SJSA1 (cell line): ENCODE measurements around the gene INO80C. TPM values are rescaled to one million over a fixed set of nuclear protein-coding genes. Genes with fewer than 3 reads are reported as not detected.

Experiments
- DNase-seq, 2 experiments: peaks; one replicate each; pipeline ENCODE4 v3.0.0-alpha.2; 2015 to 2020; ENCODE audit warnings: low spot score in 2 of 2, low read depth in 1 of 2
- H3K27ac ChIP-seq: fragments of 250-450 bp; sonication (Bioruptor Pico); 2 replicates; pipeline ENCODE4 v1.5.1; 2020; ENCODE audit warnings: mild to moderate bottlenecking, moderate library complexity
- H3K27me3 ChIP-seq: fragments of 250-450 bp; sonication (Bioruptor Pico); replicated peaks from 2 replicates; pipeline ENCODE4 v1.5.1; 2020; ENCODE audit warnings: mild to moderate bottlenecking, moderate library complexity
- H3K36me3 ChIP-seq: fragments of 250-450 bp; sonication (Bioruptor Pico); 2 replicates; pipeline ENCODE4 v1.5.1; 2020; ENCODE audit warnings: mild to moderate bottlenecking
- H3K4me1 ChIP-seq: fragments of 250-450 bp; sonication (Bioruptor Pico); replicated peaks from 2 replicates; pipeline ENCODE4 v1.6.1; 2021; ENCODE audit warnings: mild to moderate bottlenecking
- H3K4me3 ChIP-seq: fragments of 250-450 bp; sonication (Bioruptor Pico); 2 replicates; pipeline ENCODE4 v1.5.1; 2020; ENCODE audit warnings: mild to moderate bottlenecking
- H3K9me3 ChIP-seq: fragments of 250-450 bp; sonication (Bioruptor Pico); replicated peaks from 2 replicates; pipeline ENCODE4 v1.5.1; 2020; ENCODE audit warnings: mild to moderate bottlenecking
- total RNA-seq: library from RNA; depleted of rRNA; stranded (reverse); fragments of >200 nt; shearing (Covaris generic); gene quantifications from 2 replicates; pipeline ENCODE4 v1.2.3, GENCODE V29; 2014

Gene INO80C
- total RNA-seq, 1 experiment from 2014 or later: 5.7 TPM

DNA sequence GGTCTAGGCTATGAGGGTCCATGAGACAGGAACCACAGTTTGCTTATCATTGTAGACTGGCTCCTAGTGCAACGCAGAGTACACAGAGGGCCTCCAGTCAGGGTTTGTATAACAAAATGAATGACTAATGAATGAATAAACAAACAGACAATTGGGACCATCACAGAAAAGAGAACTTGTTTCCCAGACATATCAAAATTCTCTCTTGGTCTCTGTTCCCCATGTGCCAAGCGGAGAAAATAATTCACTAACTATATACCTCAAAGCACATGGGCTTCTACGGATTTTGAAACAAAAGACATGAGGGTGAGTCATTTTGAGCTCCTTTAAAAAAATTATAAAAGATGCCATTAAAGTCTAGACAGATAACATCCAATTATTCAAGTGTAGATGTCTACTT is 28.0 kb downstream of the INO80C start:
- peak; percentile 62 to 68 for DNase-seq
- Histone ChIP-seq H3K4me1 (peaks cover 18% of the 10 kb centered on the region), H3K36me3 (no peaks in the 10 kb centered on the region), H3K9me3 (no peaks in the 10 kb centered on the region), H3K27ac (0 out of 2 replicates have a peak overlapping the region, but pooled peaks have one; percentile 2), H3K27me3 (no peaks in the 10 kb centered on the region), H3K4me3 (no peak overlapping the region)

DNA sequence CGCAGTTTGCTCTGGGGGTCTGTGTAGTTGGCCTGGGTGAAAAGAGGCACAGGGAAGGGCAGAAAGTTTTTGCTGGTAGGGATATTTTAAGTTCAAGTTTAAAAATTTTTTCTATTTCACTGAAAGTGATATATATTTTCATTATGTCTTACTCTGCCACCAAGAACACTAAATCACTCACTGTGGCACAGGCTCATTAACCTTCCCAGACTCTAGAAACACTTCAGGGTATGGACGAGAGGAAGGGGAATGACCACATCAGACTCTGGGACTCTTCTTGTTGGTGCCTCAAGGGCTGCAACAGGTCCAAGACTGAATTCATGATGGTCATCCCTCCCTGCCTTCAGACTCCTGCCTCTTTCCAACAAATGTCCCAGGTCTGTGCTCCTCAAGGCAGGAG is 29.0 kb downstream of the INO80C start:
- no peaks in the 10 kb centered on the region for H3K9me3 ChIP-seq
- no peak overlapping the region for H3K27ac ChIP-seq
- peaks cover 18% of the 10 kb centered on the region for H3K4me1 ChIP-seq
- H3K36me3 ChIP-seq: no peaks in the 10 kb centered on the region
- H3K4me3 ChIP-seq: no peak overlapping the region
- H3K27me3 ChIP-seq: no peaks in the 10 kb centered on the region
- no peak for DNase-seq

DNA sequence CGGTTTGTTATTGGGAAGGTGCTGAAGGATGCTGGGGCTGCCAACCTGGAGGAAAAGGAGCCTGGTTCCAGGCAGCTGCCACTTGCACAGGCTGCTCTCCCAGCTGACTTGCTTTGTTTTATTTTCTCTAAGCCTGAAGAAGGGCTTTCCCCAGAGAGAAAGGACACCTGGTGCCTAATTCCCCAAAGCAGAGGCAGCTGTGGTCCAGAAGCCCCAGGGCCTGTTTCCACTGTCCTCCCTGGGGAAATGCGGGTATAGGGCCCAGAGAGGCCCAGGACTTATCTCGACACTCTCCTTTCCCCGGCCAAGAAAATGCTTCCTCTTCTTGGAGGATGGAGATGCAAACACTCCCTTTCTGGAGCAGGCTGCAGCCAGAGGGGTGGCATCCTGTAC is 30.1 kb downstream of the INO80C start:
- Histone ChIP-seq H3K27ac (no peak overlapping the region), H3K4me1 (peaks cover 18% of the 10 kb centered on the region), H3K27me3 (no peaks in the 10 kb centered on the region), H3K9me3 (no peaks in the 10 kb centered on the region), H3K36me3 (no peaks in the 10 kb centered on the region), H3K4me3 (no peak overlapping the region)
- DNase-seq: no peak

DNA sequence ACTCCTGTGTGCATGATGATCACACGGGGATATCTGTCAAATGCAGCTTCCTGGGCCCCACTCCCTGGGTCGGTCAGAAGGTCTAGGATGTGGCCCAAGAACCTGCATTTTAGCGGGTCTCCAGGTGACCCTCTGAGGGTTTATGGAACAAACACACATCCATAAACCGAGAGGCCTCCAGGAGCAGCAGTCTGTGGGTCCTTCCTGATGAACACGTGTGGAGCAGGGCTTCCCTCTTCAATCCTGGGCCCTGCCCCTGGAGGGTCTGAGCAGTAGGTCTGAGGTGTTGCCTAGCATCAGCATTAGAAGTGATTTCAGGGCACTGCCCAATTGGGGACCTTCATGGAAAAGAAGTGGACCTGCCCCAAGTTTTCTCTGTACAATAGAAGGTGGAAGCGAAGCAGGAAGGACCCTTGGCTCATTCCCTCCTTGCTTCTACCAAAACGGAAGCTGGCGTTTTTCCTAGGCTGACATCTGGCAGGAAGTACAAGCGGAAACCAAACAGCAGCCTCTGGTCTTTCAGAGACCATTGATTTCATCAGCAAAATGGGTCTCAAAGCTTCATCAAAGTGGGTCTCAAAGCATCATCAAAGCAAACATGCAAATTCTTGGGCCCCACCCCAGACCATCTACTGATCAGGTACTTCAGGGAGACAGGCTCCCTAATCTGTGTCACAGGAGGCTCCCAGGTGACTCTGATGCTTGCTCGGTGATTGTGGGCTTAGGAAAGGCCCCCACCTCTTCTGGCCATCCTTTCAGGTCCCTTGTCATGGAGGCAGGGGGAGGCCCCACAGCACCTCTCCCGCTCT is 30.7 kb downstream of the INO80C start:
- Histone ChIP-seq H3K4me1 (peaks cover 24% of the 10 kb centered on the region), H3K9me3 (no peaks in the 10 kb centered on the region), H3K4me3 (no peak overlapping the region), H3K27me3 (no peaks in the 10 kb centered on the region), H3K27ac (no peak overlapping the region), H3K36me3 (no peaks in the 10 kb centered on the region)
- DNase-seq: no peak

DNA sequence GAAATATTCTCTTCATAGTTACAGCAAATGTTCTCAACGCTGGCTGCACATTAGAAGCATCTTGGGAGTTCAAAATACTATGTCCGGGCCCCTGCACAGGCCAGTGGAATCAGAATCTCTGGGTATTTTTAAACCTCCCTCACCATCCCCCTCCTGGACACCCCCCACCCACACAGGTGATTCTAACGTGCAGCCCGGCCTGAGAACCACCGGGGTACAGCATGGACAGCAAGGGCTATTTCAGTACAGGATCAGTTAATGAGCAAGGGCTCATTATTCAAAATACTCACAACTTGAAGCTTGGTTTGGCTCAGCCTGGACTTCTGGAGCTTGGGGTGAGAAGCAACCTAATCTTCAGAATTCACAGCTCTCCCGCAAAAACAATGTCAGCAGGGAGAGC is 31.4 kb downstream of the INO80C start:
- Histone ChIP-seq H3K27ac (no peak overlapping the region), H3K4me3 (no peak overlapping the region)

DNA sequence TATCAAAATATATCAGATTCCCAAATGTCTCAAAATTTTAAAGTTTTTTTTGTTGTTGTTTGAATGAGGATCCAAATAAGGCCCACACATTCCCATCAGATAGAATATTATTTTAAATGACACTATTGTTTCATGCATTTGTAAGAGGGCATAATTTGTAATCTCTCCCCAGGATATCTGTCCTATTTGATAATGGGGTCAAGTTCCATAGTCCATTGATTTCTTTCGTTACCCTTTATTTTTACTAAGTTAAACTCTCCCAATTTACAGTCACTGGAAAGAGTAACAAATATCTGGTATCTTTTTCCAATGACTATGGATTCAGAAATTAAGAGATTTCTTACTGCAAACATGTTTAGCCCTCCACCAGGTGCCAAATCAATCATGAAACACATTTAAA is 32.4 kb downstream of the INO80C start:
- Histone ChIP-seq H3K9me3 (no peaks in the 10 kb centered on the region), H3K4me1 (peaks cover 38% of the 10 kb centered on the region), H3K27me3 (no peaks in the 10 kb centered on the region), H3K4me3 (no peak overlapping the region), H3K27ac (no peak overlapping the region), H3K36me3 (no peaks in the 10 kb centered on the region)
- no peak for DNase-seq

More for the DNA sequence above, 31.4 kb downstream of the INO80C start:
- H3K27me3 ChIP-seq: no peaks in the 10 kb centered on the region
- DNase-seq: no peak
- no peaks in the 10 kb centered on the region for H3K9me3 ChIP-seq
- H3K4me1 ChIP-seq: peaks cover 31% of the 10 kb centered on the region
- no peaks in the 10 kb centered on the region for H3K36me3 ChIP-seq

DNA sequence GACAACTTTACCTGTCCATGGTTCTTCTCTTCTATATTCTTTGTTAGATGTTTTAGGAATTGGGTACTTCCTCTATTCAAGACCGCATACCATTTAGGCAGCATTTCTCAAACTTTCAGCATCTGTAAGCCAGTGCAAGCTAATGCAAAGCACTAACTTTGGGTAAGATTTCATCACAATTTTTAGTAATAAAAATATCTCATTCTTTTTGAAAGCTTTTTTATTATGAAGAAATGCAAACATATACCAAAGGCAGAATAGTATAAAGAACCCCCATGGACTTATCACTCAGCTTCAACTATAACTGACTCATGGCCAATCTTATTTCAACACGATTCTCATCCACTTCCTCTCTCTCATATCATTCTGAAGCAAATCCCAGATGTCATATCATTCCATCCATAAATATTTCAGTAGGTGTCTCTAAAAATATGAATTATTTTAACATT is 32.9 kb downstream of the INO80C start:
- no peak overlapping the region for H3K27ac ChIP-seq
- peaks cover 38% of the 10 kb centered on the region for H3K4me1 ChIP-seq
- H3K9me3 ChIP-seq: no peaks in the 10 kb centered on the region
- H3K27me3 ChIP-seq: no peaks in the 10 kb centered on the region
- no peaks in the 10 kb centered on the region for H3K36me3 ChIP-seq
- no peak overlapping the region for H3K4me3 ChIP-seq
- DNase-seq: no peak

DNA sequence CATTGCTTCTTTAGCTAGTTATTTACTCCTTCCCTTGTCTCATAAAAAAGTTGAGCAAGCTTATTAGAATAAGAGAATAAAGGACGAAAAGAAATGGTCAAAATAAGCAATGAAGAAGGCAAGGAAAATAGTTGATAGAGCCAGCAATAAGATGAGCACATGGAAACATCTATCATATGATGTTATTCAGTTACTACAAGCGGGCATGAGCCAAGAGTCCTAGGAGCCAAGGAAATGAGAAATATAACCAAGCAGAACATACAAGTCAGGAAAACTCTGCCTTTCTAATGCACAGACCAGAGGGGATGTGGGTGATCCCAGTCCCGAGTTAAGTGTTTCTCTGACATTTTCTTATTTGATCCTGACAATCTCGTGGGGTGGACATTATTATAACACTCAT is 33.9 kb downstream of the INO80C start:
- Histone ChIP-seq H3K36me3 (no peaks in the 10 kb centered on the region), H3K4me1 (peaks cover 37% of the 10 kb centered on the region), H3K4me3 (no peak overlapping the region), H3K27ac (no peak overlapping the region), H3K27me3 (no peaks in the 10 kb centered on the region), H3K9me3 (no peaks in the 10 kb centered on the region)
- no peak for DNase-seq

DNA sequence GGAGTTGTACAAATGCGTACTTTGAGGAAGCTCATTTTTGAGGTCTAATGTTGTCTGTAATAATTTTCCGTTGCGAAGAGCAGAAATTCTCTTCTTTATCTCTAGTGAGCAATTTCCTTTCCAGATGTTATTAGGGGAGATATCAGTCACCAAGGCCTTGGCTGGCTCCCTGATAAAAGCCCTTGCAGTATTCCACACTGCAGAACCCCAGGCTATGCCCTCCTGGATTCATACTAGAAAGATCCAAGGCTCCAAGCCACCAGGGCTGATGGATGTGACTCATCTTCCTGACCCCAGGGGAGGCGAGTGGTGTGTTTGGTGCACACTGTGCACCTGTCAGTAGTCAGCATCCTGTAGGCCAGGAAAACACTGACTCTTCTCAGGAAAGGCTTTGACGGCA is 34.7 kb downstream of the INO80C start:
- Histone ChIP-seq H3K4me1 (peaks cover 44% of the 10 kb centered on the region), H3K36me3 (no peaks in the 10 kb centered on the region), H3K27me3 (no peaks in the 10 kb centered on the region), H3K4me3 (no peak overlapping the region), H3K9me3 (no peaks in the 10 kb centered on the region), H3K27ac (no peak overlapping the region)
- DNase-seq: no peak

DNA sequence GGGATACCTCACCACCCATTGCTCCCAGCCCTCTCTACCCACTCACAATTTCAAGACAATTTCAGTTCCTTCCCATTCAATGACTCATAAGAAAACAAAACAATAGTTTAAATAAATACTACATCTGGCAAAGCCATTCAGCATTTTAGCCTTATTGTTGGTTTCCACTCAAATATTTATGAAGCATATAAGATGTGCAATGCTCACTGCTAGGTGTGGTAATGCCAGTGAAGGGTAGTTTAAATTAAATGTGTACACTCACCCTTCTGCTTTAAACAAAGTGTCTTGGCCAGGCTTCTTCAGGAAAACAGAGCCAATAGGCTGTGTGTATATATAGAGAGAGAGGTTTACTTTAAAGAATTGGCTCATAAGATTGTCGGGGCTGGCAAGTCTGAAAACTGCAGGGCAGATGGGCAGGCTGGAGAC is 37.0 kb downstream of the INO80C start:
- H3K4me1 ChIP-seq: peaks cover 56% of the 10 kb centered on the region
- no peak overlapping the region for H3K4me3 ChIP-seq
- H3K27me3 ChIP-seq: no peaks in the 10 kb centered on the region
- H3K36me3 ChIP-seq: no peaks in the 10 kb centered on the region
- H3K9me3 ChIP-seq: no peaks in the 10 kb centered on the region
- peak in 1 of 2 experiments; percentile 73 for DNase-seq
- H3K27ac ChIP-seq: no peak overlapping the region

DNA sequence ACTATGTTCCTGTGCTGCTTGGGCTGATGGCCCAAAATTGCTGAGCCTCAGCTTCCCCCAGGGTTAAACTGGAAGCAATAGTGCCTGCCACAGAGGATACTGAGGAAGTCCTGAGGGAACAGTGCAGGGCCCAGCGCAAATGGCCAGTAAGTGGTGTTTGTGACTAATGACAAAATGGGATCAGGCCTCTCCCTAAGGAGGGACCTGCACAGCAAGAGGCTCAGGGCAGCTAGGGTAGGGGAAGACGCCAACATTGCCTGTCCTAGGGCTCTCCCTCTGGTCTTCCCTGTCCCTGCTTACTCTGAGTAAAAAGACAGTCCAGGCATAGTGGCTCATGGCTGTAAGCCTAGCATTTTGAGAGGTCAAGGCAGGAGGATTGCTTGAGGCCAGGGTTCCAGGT is 37.8 kb downstream of the INO80C start:
- Histone ChIP-seq H3K4me1 (peaks cover 56% of the 10 kb centered on the region), H3K36me3 (no peaks in the 10 kb centered on the region), H3K27ac (no peak overlapping the region)

DNA sequence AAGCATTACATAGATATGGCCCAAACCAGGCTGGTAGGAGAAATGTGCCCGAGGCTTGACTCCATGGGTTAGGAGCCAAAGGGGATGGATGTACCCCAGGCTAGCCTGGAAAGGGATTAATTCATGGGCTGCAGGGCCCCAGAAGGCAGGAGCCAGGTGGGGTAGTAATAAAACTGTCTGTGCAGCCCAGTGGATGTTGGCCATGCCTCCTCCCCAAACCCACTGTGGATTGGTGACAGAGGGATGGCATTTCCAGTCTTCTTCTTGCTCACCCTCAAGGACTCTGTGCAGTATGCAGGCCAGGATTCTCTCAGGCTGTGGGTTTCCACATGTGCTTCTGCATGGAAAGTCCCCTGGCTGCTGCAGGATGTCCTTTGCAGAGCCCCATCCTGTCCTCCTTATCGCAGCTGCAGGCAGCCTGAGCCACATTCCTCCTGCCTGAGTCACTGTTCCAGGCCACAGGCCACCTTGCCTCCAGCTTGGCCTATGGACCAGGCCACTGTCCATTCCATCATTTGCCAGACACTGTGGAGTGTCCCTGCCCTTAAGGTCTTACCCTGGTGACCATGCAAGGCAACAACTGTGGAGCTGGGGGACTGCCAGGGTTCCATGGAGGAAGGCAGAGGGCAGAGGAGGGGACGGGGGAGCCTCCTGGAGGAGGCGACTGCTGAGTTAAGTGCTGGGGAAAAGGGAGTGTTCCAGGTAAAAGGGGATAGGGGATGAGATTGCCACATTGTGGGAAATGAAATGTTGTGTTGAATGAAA is 38.9 kb downstream of the INO80C start:
- peak; percentile 67 to 88 for DNase-seq
- Histone ChIP-seq H3K27me3 (no peaks in the 10 kb centered on the region), H3K9me3 (no peaks in the 10 kb centered on the region), H3K4me1 (peaks cover 56% of the 10 kb centered on the region), H3K27ac (no peak overlapping the region), H3K36me3 (no peaks in the 10 kb centered on the region), H3K4me3 (no peak overlapping the region)

More for the DNA sequence above, 37.8 kb downstream of the INO80C start:
- peak in 1 of 2 experiments; percentile 10 for DNase-seq
- Histone ChIP-seq H3K4me3 (no peak overlapping the region), H3K27me3 (no peaks in the 10 kb centered on the region), H3K9me3 (no peaks in the 10 kb centered on the region)

DNA sequence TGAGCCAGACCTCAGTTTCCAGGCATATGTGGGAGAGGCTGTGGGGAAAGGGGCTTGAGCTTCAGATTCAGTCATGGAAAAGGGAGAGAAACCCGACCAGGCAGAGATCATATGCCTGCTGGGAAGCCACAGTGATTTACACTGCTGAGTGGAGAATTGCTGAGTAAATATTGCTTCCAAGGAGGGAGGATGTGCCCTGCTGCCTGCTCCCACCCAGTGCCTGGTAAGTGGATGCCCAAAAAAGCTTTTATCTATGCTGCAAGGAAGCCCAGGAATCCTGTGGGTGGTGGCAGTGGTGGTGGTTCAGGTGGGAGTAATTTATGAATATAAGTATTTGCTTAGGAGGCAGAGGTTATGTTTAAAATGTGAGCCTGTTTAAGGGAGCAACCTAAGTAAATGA is 39.5 kb downstream of the INO80C start:
- no peak overlapping the region for H3K4me3 ChIP-seq
- H3K4me1 ChIP-seq: peaks cover 56% of the 10 kb centered on the region
- no peak overlapping the region for H3K27ac ChIP-seq
- H3K27me3 ChIP-seq: no peaks in the 10 kb centered on the region
- H3K9me3 ChIP-seq: no peaks in the 10 kb centered on the region
- no peak for DNase-seq
- H3K36me3 ChIP-seq: no peaks in the 10 kb centered on the region

DNA sequence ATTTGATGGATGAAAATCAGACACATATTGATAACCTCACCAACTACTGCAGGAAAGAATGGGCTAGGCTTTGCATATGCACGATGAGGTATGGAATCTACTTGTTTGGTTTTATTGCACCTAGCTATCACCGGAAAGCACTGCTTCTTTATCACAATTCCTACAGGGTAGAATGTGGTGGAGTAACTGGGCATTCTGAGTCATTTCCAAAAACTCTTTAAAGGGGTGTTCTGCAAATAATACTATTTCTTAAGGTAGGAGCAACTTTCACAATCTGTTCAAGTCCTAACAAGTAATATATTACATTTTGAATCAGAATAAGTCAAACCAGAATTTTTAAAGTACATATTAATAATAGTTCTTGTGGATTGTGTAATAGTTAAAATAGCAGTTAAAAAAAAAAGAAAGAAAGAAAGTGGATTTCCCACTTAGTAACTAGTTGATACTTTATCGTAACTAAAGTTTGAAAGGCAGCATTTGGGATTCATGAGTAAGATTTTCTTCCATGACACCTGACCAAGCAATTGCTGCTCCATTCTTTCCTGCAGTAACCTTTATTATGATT is 40.5 kb downstream of the INO80C start:
- peaks cover 52% of the 10 kb centered on the region for H3K4me1 ChIP-seq
- H3K36me3 ChIP-seq: no peaks in the 10 kb centered on the region
- DNase-seq: no peak
- H3K27ac ChIP-seq: no peak overlapping the region
- no peaks in the 10 kb centered on the region for H3K9me3 ChIP-seq
- H3K4me3 ChIP-seq: no peak overlapping the region
- no peaks in the 10 kb centered on the region for H3K27me3 ChIP-seq
